Measurements from ENCODE around the gene BRD4.

DNA sequence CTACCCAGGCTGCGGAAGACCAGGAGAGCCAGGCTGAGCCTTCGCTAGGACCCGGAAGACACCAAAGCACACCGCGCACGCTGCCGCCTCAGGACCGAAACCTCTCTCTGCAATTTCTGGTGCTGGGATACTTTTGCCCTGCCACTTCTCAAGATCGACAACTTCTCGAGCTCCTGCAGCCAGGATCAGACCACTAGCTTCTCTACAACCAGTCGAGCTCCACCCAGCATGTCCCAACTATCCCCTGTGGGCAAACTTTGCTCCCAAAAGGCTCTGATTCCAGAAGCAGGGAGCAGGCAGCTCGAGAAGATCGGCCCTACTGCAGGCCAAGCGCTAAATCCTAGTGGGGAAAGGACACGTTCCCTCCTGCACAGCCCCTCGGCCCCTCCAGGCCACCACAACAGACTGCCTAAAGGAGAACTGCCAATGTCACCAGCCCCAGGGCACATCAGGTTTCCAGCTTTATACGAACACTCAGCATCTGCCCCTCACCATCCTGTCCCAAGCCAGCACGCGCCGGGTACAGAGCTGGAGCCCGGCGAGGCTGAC is 46.3 kb upstream of the BRD4 start:
- TF ChIP-seq POLR2A (IDR thresholded peaks at IDR 0.05), result no peak
- TF ChIP-seq EP300 (IDR thresholded peaks at IDR 0.05), result no peak

All from tibial nerve (tissue), 3 donors.